ENCODE measurements around the gene PPP1R36. TPM values are rescaled to one million over a fixed set of nuclear protein-coding genes. Genes with fewer than 3 reads are reported as not detected.

Gene PPP1R36
- total RNA-seq, 1 experiment from 2014 or later, result 0.50 TPM

- no peak overlapping the region for H3K4me3 Mint-ChIP-seq
- H2BK20ac ChIP-seq (ENCODE audit: low read depth, low read length, poor library complexity, severe bottlenecking), result no peak overlapping the region
- no peak overlapping the region for H3K18ac ChIP-seq (ENCODE audit: insufficient read length, low read depth, low read length)
- H3K23ac ChIP-seq (ENCODE audit: insufficient read length, low read depth, low read length), result no peak overlapping the region
- no peaks in the 10 kb centered on the region for H3K9me3 ChIP-seq (ENCODE audit: control insufficient read depth, low read depth, low read length)
- H3K27me3 Mint-ChIP-seq (ENCODE audit: low read depth), result no peaks in the 10 kb centered on the region
- no peak overlapping the region for H3K27ac Mint-ChIP-seq
- H4K20me1 ChIP-seq (ENCODE audit: control insufficient read depth, insufficient read depth, insufficient read length), result no peaks in the 10 kb centered on the region
- H3K14ac ChIP-seq (ENCODE audit: insufficient read depth, low read length), result no peak overlapping the region
- H2BK5ac ChIP-seq (ENCODE audit: insufficient read length, low read length), result no peak overlapping the region
- no peaks in the 10 kb centered on the region for H3K36me3 Mint-ChIP-seq (ENCODE audit: insufficient read depth in 1 of 3, low read depth in 3 of 3)
- no peak overlapping the region for H4K91ac ChIP-seq (ENCODE audit: insufficient read length, low read depth, low read length)
- no peak overlapping the region for H2AK5ac ChIP-seq (ENCODE audit: insufficient read length, low read length)
- H3K4me1 Mint-ChIP-seq, result peaks cover 7 to 14% of the 10 kb centered on the region in 2 experiments
- no peaks in the 10 kb centered on the region for H3K79me1 ChIP-seq (ENCODE audit: insufficient read depth, low read depth, low read length, poor library complexity, severe bottlenecking)
- H2BK120ac ChIP-seq (ENCODE audit: low read depth, low read length, poor library complexity, severe bottlenecking), result no peak overlapping the region
- no CpG with 5 or more reads among the region's 1 CpG for WGBS (ENCODE audit: extremely low coverage, insufficient read length, low lambda C conversion rate)
- no peak overlapping the region for H2AFZ ChIP-seq (ENCODE audit: low read length)
- H3K79me2 ChIP-seq (ENCODE audit: insufficient read depth, low read length), result no peaks in the 10 kb centered on the region
- TF ChIP-seq CTCF (conservative IDR thresholded peaks at IDR 0.05), result no peak
- no peak overlapping the region for H3K9ac ChIP-seq (ENCODE audit: extremely low read depth, insufficient read length, low read length)
- H4K5ac ChIP-seq (ENCODE audit: insufficient read length, low read depth, low read length), result no peak overlapping the region
- H3K27me3 ChIP-seq (ENCODE audit: insufficient read depth, low read length), result no peaks in the 10 kb centered on the region
- no peak overlapping the region for H3K56ac ChIP-seq (ENCODE audit: insufficient read length, low read depth, low read length)
- no peak for DNase-seq
- no peaks in the 10 kb centered on the region for H3K23me2 ChIP-seq (ENCODE audit: insufficient read length, low read depth, low read length, poor library complexity, severe bottlenecking)
- no peak overlapping the region for H4K8ac ChIP-seq (replicated peaks; ENCODE audit: insufficient read length, low read depth, low read length)
- no peak overlapping the region for H2BK12ac ChIP-seq (ENCODE audit: insufficient read length, low read depth, low read length)
- no peak overlapping the region for H3K27ac ChIP-seq (ENCODE audit: insufficient read length, low read depth, low read length)
- no peak overlapping the region for H3T11ph ChIP-seq (ENCODE audit: low read length)
- no peak overlapping the region for H3K4ac ChIP-seq (ENCODE audit: low read depth, low read length)
- H3K4me2 ChIP-seq (ENCODE audit: insufficient read depth, insufficient read length, low read length), result no peak overlapping the region
- H3K9me3 Mint-ChIP-seq, result no peaks in the 10 kb centered on the region
- no peak overlapping the region for H2BK15ac ChIP-seq (ENCODE audit: low read depth, low read length)
- no peaks in the 10 kb centered on the region for H3K4me1 ChIP-seq (ENCODE audit: insufficient read depth, low read length)
Measured at GRCh38 chr14:64612021-64612380, 62.2 kb downstream of the PPP1R36 start.

Measured in H9 (cell line).